H1 (cell line): ENCODE measurements around the gene SNAP47.

Experiments
- ATF3 ChIP-seq: IDR thresholded peaks from 2 replicates; pipeline ENCODE4 v1.6.1; 2011; ENCODE audit warnings: low read depth, mild to moderate bottlenecking, low read length; ENCODE audit not compliant: insufficient read depth
- BACH1 ChIP-seq: IDR thresholded peaks from 2 replicates; pipeline ENCODE4 v1.6.1; 2012; ENCODE audit warnings: low read length, improper control_type of control experiment
- EZH2 ChIP-seq: fragments of 200-600 bp; sonication (generic); IDR thresholded peaks from 2 replicates; pipeline ENCODE4 v1.7.1; 2012; ENCODE audit warnings: low read depth, mild to moderate bottlenecking, moderate library complexity, low read length, inconsistent platforms; ENCODE audit not compliant: severe bottlenecking
- FOSL1 ChIP-seq: IDR thresholded peaks from 2 replicates; pipeline ENCODE4 v1.6.1; 2011; ENCODE audit warnings: mild to moderate bottlenecking, low read depth, low read length, moderate library complexity; ENCODE audit not compliant: insufficient read depth
- POLR2A ChIP-seq, 2 experiments: IDR thresholded peaks; 1 replicate in 1 of 2; 2 replicates in 1 of 2; pipeline ENCODE4 v1.6.1; 2011; ENCODE audit warnings: low read depth in 2 of 2, low read length in 2 of 2, mild to moderate bottlenecking in 2 of 2; ENCODE audit errors: control extremely low read depth in 1 of 2
- SIRT6 ChIP-seq: IDR thresholded peaks from one replicate; pipeline ENCODE4 v1.7.1; 2012; ENCODE audit warnings: low read length, inconsistent platforms
- TAF1 ChIP-seq: IDR thresholded peaks from 2 replicates; pipeline ENCODE4 v1.6.1; 2011; ENCODE audit warnings: mild to moderate bottlenecking, low read depth, low read length
- TAF7 ChIP-seq: optimal IDR thresholded peaks from 2 replicates; pipeline ENCODE3; 2011; ENCODE audit warnings: low read depth, mild to moderate bottlenecking, inconsistent platforms, low read length, moderate library complexity, borderline replicate concordance
- YY1 ChIP-seq: IDR thresholded peaks from 2 replicates; pipeline ENCODE4 v1.6.1; 2011; ENCODE audit warnings: low read depth, mild to moderate bottlenecking, low read length
- TF ChIP-seq, protein P1 (sequence below), 3 experiments: IDR thresholded peaks; 1 replicate in 2 of 3; 2 replicates in 1 of 3; pipeline versions ENCODE4 v1.5.1 to v1.6.1; 2011; ENCODE audit warnings: low read length in 3 of 3, mild to moderate bottlenecking in 3 of 3, inconsistent platforms in 2 of 3, low read depth in 1 of 3, moderate library complexity in 1 of 3; ENCODE audit not compliant: insufficient read depth in 1 of 3; ENCODE audit errors: control extremely low read depth in 1 of 3
- TF ChIP-seq, protein P2 (sequence below): IDR thresholded peaks from 2 replicates; pipeline ENCODE4 v1.6.1; 2012; ENCODE audit warnings: inconsistent platforms

DNA sequence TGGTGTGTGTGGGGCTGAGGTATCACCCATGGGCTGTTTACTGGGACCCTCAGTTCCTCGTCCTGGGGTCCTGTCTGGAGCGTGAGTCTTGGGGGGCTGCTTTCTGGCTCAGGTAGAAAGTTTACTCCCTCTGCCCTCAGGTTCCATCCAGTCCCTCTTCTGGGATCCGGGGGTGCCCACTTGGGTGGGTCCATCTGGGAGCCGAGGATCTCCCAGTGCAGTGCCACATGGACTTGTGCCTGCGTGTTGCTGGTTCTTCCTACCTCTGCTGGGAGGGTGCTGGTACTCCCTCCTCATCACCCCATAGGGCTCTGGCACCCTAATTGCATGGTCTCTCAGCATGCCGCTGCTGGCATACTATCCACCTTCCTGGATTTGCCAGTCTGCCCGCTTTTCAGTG is 14.0 kb downstream of the SNAP47 start:
- TF ChIP-seq BACH1 (no peak), TAF1 (no peak), POLR2A (IDR thresholded peaks at IDR 0.05; ENCODE audit: control extremely low read depth in 1 of 2, low read depth in 2 of 2, low read length in 2 of 2) (no peak), TAF7 (no peak), FOSL1 (no peak), ATF3 (no peak), SIRT6 (no peak), YY1 (no peak), EZH2 (no peak)
- TF ChIP-seq, protein P1, sequence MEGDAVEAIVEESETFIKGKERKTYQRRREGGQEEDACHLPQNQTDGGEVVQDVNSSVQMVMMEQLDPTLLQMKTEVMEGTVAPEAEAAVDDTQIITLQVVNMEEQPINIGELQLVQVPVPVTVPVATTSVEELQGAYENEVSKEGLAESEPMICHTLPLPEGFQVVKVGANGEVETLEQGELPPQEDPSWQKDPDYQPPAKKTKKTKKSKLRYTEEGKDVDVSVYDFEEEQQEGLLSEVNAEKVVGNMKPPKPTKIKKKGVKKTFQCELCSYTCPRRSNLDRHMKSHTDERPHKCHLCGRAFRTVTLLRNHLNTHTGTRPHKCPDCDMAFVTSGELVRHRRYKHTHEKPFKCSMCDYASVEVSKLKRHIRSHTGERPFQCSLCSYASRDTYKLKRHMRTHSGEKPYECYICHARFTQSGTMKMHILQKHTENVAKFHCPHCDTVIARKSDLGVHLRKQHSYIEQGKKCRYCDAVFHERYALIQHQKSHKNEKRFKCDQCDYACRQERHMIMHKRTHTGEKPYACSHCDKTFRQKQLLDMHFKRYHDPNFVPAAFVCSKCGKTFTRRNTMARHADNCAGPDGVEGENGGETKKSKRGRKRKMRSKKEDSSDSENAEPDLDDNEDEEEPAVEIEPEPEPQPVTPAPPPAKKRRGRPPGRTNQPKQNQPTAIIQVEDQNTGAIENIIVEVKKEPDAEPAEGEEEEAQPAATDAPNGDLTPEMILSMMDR (IDR thresholded peaks at IDR 0.05; ENCODE audit: control extremely low read depth in 1 of 3, insufficient read depth in 1 of 3, low read depth in 1 of 3, low read length in 3 of 3): no peak
- TF ChIP-seq, protein P2, sequence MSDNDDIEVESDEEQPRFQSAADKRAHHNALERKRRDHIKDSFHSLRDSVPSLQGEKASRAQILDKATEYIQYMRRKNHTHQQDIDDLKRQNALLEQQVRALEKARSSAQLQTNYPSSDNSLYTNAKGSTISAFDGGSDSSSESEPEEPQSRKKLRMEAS: no peak
